H1 (cell line): ENCODE results near the gene PNMA6E. TPM values are rescaled to one million over a fixed set of nuclear protein-coding genes. Genes with fewer than 3 reads are reported as not detected.

Experiments used
- CHD2 ChIP-seq: IDR thresholded peaks from 2 replicates; pipeline ENCODE4 v1.6.1; 2012; ENCODE audit warnings: low read length, improper control_type of control experiment
- RNF2 ChIP-seq: fragments of 200-900, 300-1000 bp; sonication (generic); IDR thresholded peaks from 2 replicates; pipeline ENCODE4 v1.7.1; 2016; ENCODE audit warnings: borderline replicate concordance, low read depth, mild to moderate bottlenecking, antibody characterized with exemption, low read length; ENCODE audit not compliant: poor library complexity, severe bottlenecking; ENCODE audit errors: missing control alignments
- polyA plus RNA-seq, 7 experiments: library from polyadenylated mRNA; depleted of rRNA in 3 of 7; stranded (reverse) in 5 of 7; unstranded in 2 of 7; fragments of >200 nt in 5 of 7; fragments of 200-250 nt in 2 of 7; gene quantifications; 1 replicate in 5 of 7; 2 replicates in 1 of 7; 4 replicates in 1 of 7; pipeline versions ENCODE4 v1.2.1 to v1.2.3, GENCODE V29; 2011 to 2013; ENCODE audit warnings: missing spikeins in 2 of 7, mixed read lengths in 2 of 7
- total RNA-seq: library from RNA; stranded (reverse); fragmentation: NEBNext Ultra II Directional; extraction: Animal tissue kit (Norgen Biotek cat#: 25700); gene quantifications from 2 replicates; pipeline ENCODE4 v1.2.1, GENCODE V29; 2021

PNMA6E gene
- total and polyA plus RNA-seq, 2 of the 8 experiments (the other 6 are each of a cell fraction or from before 2014, with no cell fraction given), result not detected

DNA sequence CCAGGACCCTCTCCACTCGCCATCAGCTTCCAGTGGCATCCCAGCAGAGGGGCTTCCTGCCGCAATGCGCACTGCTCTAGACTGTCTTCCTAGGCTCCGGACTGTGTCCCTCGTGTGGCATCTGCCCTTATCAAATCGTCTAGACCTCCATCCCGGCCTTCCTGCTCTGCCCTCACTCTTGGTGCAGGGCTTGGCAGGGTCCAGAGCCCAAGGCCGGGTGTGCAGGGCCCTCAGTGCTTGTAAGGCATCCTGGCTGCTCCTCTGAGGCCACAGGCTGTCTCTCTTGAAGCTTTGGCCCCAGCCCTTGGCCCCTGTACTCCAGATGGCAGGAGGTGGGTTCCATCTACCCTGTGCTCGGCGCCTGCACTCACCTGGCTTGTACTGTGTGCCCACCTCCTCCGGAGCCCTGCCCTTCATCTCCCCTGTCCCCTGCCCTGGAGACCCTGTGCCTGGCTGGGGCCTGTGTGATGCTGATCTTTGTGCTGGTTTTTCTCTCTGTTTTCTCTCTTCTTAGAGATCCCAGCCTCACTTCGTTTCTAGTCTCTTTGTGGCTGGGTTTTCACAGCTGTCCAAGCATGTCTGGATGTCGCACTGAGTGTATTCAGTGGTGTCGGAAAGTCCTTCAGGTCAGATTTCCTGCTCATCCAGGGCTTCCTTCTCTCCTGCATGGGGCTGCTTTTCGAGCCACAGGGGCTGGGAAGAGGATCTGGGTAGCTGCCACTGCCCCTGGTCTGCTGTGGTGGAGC is 48.4 kb upstream of the PNMA6E start (continued):
- TF ChIP-seq RNF2, result no peak
- TF ChIP-seq CHD2, result no peak
